ENCODE results near the gene PPP1R3E.

PPP1R3E gene

GRCh38 chr14:23258256-23258655 is 44.4 kb downstream of the PPP1R3E start:
- Histone ChIP-seq H3K4me2 (no peak overlapping the region), H3K4me3 (IDR thresholded peaks at IDR 0.05; ENCODE audit: insufficient read depth, low read depth, low read length) (no peak overlapping the region), H4K20me1 (ENCODE audit: insufficient read depth) (no peaks in the 10 kb centered on the region), H3K27me3 (ENCODE audit: insufficient read depth, low read depth) (no peaks in the 10 kb centered on the region), H3K27ac (no peak overlapping the region), H3K9ac (no peak overlapping the region), H3K36me3 (ENCODE audit: insufficient read depth) (no peaks in the 10 kb centered on the region), H2AFZ (ENCODE audit: low read depth) (no peak overlapping the region), H3K4me1 (ENCODE audit: low read depth, poor library complexity, severe bottlenecking) (no peaks in the 10 kb centered on the region), H3K79me2 (ENCODE audit: insufficient read depth, low read depth) (no peaks in the 10 kb centered on the region)
- TF ChIP-seq CTCF (conservative IDR thresholded peaks at IDR 0.05; ENCODE audit: low read depth, low read length): no peak

GRCh38 chr14:23252420-23253333 is 50.0 kb downstream of the PPP1R3E start:
- Histone ChIP-seq H4K20me1 (ENCODE audit: insufficient read depth) (no peaks in the 10 kb centered on the region), H3K4me3 (IDR thresholded peaks at IDR 0.05; ENCODE audit: insufficient read depth, low read depth, low read length) (no peak overlapping the region), H3K4me1 (ENCODE audit: low read depth, poor library complexity, severe bottlenecking) (no peaks in the 10 kb centered on the region), H3K27me3 (ENCODE audit: insufficient read depth, low read depth) (no peaks in the 10 kb centered on the region), H3K36me3 (ENCODE audit: insufficient read depth) (no peaks in the 10 kb centered on the region), H3K27ac (no peak overlapping the region), H3K79me2 (ENCODE audit: insufficient read depth, low read depth) (no peaks in the 10 kb centered on the region), H2AFZ (ENCODE audit: low read depth) (no peak overlapping the region), H3K4me2 (no peak overlapping the region), H3K9ac (no peak overlapping the region)
- no peak for TF ChIP-seq CTCF (conservative IDR thresholded peaks at IDR 0.05; ENCODE audit: low read depth, low read length)

- no peak for TF ChIP-seq CTCF (conservative IDR thresholded peaks at IDR 0.05; ENCODE audit: low read depth, low read length)
- Histone ChIP-seq H3K27me3 (ENCODE audit: insufficient read depth, low read depth) (no peaks in the 10 kb centered on the region), H3K9ac (no peak overlapping the region), H4K20me1 (ENCODE audit: insufficient read depth) (no peaks in the 10 kb centered on the region), H3K4me3 (IDR thresholded peaks at IDR 0.05; ENCODE audit: insufficient read depth, low read depth, low read length) (no peak overlapping the region), H3K79me2 (ENCODE audit: insufficient read depth, low read depth) (no peaks in the 10 kb centered on the region), H3K36me3 (ENCODE audit: insufficient read depth) (no peaks in the 10 kb centered on the region), H3K27ac (no peak overlapping the region), H3K4me1 (ENCODE audit: low read depth, poor library complexity, severe bottlenecking) (no peaks in the 10 kb centered on the region), H2AFZ (ENCODE audit: low read depth) (no peak overlapping the region), H3K4me2 (no peak overlapping the region)
Measured at GRCh38 chr14:23252006-23252405, 50.7 kb downstream of the PPP1R3E start.

GRCh38 chr14:23249824-23250223 is 52.8 kb downstream of the PPP1R3E start:
- Histone ChIP-seq H3K4me3 (IDR thresholded peaks at IDR 0.05; ENCODE audit: insufficient read depth, low read depth, low read length) (no peak overlapping the region), H3K36me3 (ENCODE audit: insufficient read depth) (no peaks in the 10 kb centered on the region), H3K4me2 (no peak overlapping the region), H3K27ac (no peak overlapping the region), H4K20me1 (ENCODE audit: insufficient read depth) (no peaks in the 10 kb centered on the region), H3K4me1 (ENCODE audit: low read depth, poor library complexity, severe bottlenecking) (no peaks in the 10 kb centered on the region), H3K9ac (no peak overlapping the region), H2AFZ (ENCODE audit: low read depth) (no peak overlapping the region), H3K27me3 (ENCODE audit: insufficient read depth, low read depth) (no peaks in the 10 kb centered on the region), H3K79me2 (ENCODE audit: insufficient read depth, low read depth) (no peaks in the 10 kb centered on the region)
- no peak for TF ChIP-seq CTCF (conservative IDR thresholded peaks at IDR 0.05; ENCODE audit: low read depth, low read length)

All from KMS-11 (cell line).